Camera-type eye (tissue), 1 donor: Measurements from ENCODE around the gene TCP10L. TPM values are rescaled to one million over a fixed set of nuclear protein-coding genes. Genes with fewer than 3 reads are reported as not detected.

ENCODE experiments used
- total RNA-seq: library from RNA; depleted of rRNA; stranded (reverse); fragments of >200 nt; gene quantifications from one replicate; pipeline ENCODE4 v1.2.3, GENCODE V29; 2014

The TCP10L gene
- total RNA-seq: 5.5 TPM

GRCh38 chr21:32585042-32585710 is at the start of gene TCP10L:
TSS of gene TCP10L (minus strand) at chr21:32585523. CDS start at chr21:32584304, 1,219 bp downstream.

GRCh38 chr21:32612075-32612998 is 27.0 kb upstream of the TCP10L start, which contains the start of gene CFAP298:
TSS of gene CFAP298 (minus strand) at chr21:32612377. CDS start at chr21:32612243, 134 bp downstream.

Other genes with a start within 250 kb of the TCP10L start
- gene URB1, start 192.5 kb downstream of the TCP10L start, total RNA-seq: 17.9 TPM
- 6.5 TPM for gene EVA1C, start 172.8 kb downstream of the TCP10L start, total RNA-seq
- 38.8 TPM for gene CFAP298, start 26.9 kb upstream of the TCP10L start, total RNA-seq
- gene SYNJ1, start 142.5 kb upstream of the TCP10L start, total RNA-seq: 28.3 TPM
- 124 TPM for gene PAXBP1, start 186.2 kb upstream of the TCP10L start, total RNA-seq